ENCODE measurements around the gene EN1. TPM values are rescaled to one million over a fixed set of nuclear protein-coding genes. Genes with fewer than 3 reads are reported as not detected.

EN1 gene
- total RNA-seq, 4 donors from 2014 or later: not detected

GRCh38 chr2:118808429-118808809 is 39.0 kb downstream of the EN1 start:
- TF ChIP-seq POLR2A (IDR thresholded peaks at IDR 0.05) (no peak), CTCF (IDR thresholded peaks at IDR 0.05) (no peak)

GRCh38 chr2:118807668-118808428 is 39.6 kb downstream of the EN1 start:
- TF ChIP-seq CTCF (IDR thresholded peaks at IDR 0.05): no peak
- no peak for TF ChIP-seq POLR2A (IDR thresholded peaks at IDR 0.05)
- Histone ChIP-seq H3K27ac (no peak overlapping the region), H3K4me1 (no peaks in the 10 kb centered on the region), H3K36me3 (no peaks in the 10 kb centered on the region), H3K27me3 (no peaks in the 10 kb centered on the region), H3K4me3 (no peak overlapping the region), H3K9me3 (no peaks in the 10 kb centered on the region)
- intact Hi-C loops (cut with DNase I; ENCODE audit: low total_unique reads): no loop called here
- DNase-seq: no peak

More at GRCh38 chr2:118808429-118808809, 39.0 kb downstream of the EN1 start:
- no peaks in the 10 kb centered on the region for H3K36me3 ChIP-seq
- no peaks in the 10 kb centered on the region for H3K9me3 ChIP-seq
- H3K27me3 ChIP-seq: no peaks in the 10 kb centered on the region
- H3K27ac ChIP-seq: no peak overlapping the region
- no peak for DNase-seq
- intact Hi-C loops (cut with DNase I; ENCODE audit: low total_unique reads): no loop called here
- no peak overlapping the region for H3K4me3 ChIP-seq
- no peaks in the 10 kb centered on the region for H3K4me1 ChIP-seq

GRCh38 chr2:118806797-118807667 is 40.4 kb downstream of the EN1 start:
- no peaks in the 10 kb centered on the region for H3K4me1 ChIP-seq
- no peak for DNase-seq
- no peaks in the 10 kb centered on the region for H3K36me3 ChIP-seq
- H3K4me3 ChIP-seq: no peak overlapping the region
- no peaks in the 10 kb centered on the region for H3K9me3 ChIP-seq
- no peak overlapping the region for H3K27ac ChIP-seq
- no peaks in the 10 kb centered on the region for H3K27me3 ChIP-seq
- intact Hi-C loops (cut with DNase I; ENCODE audit: low total_unique reads): no loop called here
- no peak for TF ChIP-seq POLR2A (IDR thresholded peaks at IDR 0.05)
- TF ChIP-seq CTCF (IDR thresholded peaks at IDR 0.05): no peak

GRCh38 chr2:118805064-118805690 is 42.3 kb downstream of the EN1 start:
- Histone ChIP-seq H3K4me3 (no peak overlapping the region), H3K4me1 (no peaks in the 10 kb centered on the region), H3K9me3 (no peaks in the 10 kb centered on the region), H3K27me3 (no peaks in the 10 kb centered on the region), H3K27ac (no peak overlapping the region), H3K36me3 (no peaks in the 10 kb centered on the region)
- DNase-seq: no peak
- intact Hi-C loops (cut with DNase I; ENCODE audit: low total_unique reads): no loop called here
- TF ChIP-seq CTCF (IDR thresholded peaks at IDR 0.05) (no peak), POLR2A (IDR thresholded peaks at IDR 0.05) (no peak)
